HG03565 (cell line): ENCODE measurements around the gene GASK1A.

Experiments used
- ATAC-seq: cut with Tn5 transposase; IDR thresholded peaks from one replicate; pipeline ENCODE4 v1.9.1; 2021; ENCODE audit warnings: mild to moderate bottlenecking, moderate library complexity; ENCODE audit not compliant: unreplicated experiment

Gene GASK1A

DNA sequence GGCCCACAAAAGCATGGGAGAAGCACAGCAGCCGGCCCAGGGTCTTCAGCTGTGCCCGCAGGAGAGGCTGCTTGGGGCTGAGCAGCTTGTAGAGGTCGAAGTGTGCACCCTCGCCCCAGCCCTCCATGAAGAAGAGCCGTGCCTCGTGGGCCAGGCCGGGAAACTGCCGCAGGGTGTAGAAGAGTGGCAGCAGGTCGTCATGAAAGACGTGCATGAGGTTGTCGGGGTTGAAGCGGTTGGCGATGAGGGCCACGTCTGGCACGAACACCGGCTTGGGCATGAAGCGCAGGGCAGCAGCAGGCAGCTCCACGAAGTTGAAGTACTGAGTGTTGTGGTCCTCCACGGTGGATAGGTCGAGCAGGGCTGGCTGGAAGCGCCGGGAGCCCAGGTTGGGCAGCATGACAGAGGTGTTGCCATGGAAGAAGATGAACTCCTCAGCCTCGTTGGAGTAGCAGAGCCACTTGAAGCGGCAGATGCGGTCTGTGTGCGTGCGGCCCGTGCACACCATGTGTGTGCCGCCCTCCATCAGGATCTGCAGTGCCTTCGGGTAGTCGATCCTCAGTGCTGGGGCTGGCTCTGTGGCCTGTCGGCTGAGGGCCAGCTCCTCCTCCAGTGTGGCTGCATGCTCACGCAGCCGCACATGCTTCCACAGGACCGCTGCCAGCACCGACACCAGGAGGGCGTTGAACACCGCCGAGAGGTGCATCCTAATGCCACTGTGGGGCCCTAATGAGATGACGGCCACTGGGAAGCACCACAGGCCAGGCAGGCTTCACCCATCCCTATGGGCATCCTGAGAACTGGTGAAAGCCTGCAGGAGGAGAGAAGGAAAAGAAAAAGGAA lies 101.8 kb downstream of the GASK1A start:
- ATAC-seq = no peak

- no peak for ATAC-seq
Measured at GRCh38 chr3:43081796-43082195, 102.7 kb downstream of the GASK1A start.

DNA sequence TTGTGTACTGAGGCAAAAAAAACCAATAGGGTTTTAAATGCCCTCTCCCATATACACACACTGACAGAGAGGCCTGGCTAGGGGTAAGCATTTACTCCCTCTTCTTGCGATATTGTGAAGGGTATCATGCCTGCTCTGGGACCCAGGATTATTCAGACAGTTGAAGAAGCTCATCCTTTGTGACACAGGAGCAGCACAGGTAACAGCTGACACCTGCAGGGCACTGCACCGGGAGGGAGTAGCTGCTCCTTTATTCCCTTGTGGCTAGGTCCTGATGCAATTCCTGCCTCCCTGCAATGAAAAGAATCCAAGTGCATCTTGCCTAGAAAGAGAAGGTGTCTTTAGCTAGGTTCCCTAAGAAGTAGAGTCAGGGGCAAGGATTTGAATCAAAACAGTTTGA lies 103.3 kb downstream of the GASK1A start:
- no peak for ATAC-seq

DNA sequence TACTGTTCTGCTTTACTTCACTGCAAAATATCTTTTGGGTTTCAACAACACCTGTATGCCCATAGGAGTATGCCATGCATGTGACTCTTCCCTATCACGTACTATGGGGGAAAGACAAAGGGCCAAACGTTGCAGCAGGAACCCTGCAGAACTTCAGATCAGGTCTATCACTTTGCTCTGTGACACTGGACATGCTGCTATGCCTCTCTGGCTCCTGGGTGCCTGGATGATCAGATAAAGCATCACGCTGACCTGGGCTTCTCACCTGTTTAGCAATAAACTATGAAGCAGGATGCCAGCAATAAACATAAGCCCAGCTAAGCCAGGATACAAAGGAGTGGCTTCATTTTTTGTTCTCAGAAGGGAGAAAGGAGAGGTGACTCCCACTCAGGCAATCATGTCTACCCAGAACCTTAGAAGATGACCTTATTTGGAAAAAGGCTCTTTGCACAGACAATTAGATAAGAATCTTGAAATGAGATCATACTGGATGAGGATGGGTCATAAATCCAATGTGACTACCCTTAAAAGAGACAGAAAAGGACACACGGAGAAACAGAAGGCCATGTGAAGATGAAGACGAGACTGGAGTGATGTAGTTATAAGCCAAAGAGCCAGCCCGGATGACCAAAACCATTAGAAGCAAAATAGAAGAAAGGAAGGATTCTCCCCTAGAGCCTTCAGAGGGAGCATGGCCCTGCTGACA lies 107.5 kb downstream of the GASK1A start:
- no peak for ATAC-seq

GRCh38 chr3:43087249-43087776 lies 108.2 kb downstream of the GASK1A start:
- no peak for ATAC-seq

DNA sequence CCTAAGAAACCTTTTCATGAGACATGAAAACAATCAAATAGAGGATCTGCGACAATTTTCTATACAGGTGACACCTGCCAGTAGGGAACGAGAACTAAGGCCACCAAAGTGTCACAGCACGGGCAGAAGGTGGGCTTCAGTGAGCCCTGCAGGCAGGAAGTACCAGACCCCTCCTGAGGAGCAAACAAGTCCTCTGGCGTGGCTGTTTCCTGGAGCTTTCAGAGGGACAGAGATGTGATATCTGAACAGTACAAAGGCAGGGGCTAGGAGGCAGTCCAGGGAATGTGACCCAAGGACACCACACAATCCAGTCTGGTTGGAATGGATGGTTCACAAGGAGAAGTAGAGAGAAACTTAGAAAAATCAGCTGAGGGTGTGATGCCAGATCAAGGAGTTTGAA lies 110.0 kb downstream of the GASK1A start:
- no peak for ATAC-seq

GRCh38 chr3:43090238-43090637 lies 111.1 kb downstream of the GASK1A start:
- no peak for ATAC-seq

GRCh38 chr3:43091481-43091880 lies 112.4 kb downstream of the GASK1A start:
- ATAC-seq = no peak

DNA sequence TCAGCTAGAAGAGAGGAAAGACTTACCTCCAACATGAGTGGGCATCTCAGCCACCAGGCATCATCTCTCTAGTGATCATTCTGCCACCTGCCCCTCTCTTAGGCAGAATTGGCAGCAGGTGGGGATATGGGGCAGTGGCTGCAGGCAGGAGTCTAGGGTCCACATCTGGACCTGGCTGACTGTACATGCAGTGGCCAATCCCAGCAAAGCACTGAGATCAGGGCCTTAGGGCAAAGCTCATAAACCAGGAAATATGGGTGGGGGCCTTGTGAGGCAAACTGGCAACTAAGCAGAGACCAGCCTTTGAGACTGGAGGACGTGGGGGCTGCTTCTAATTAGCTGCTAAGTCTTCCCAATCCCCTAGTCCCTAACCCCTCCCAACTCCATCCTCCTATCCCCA lies 113.9 kb downstream of the GASK1A start:
- ATAC-seq = no peak

GRCh38 chr3:43093974-43094373 lies 114.9 kb downstream of the GASK1A start:
- no peak for ATAC-seq

GRCh38 chr3:43094381-43094780 lies 115.3 kb downstream of the GASK1A start:
- no peak for ATAC-seq

- ATAC-seq = no peak
Measured at GRCh38 chr3:43094851-43095250, 115.7 kb downstream of the GASK1A start.

DNA sequence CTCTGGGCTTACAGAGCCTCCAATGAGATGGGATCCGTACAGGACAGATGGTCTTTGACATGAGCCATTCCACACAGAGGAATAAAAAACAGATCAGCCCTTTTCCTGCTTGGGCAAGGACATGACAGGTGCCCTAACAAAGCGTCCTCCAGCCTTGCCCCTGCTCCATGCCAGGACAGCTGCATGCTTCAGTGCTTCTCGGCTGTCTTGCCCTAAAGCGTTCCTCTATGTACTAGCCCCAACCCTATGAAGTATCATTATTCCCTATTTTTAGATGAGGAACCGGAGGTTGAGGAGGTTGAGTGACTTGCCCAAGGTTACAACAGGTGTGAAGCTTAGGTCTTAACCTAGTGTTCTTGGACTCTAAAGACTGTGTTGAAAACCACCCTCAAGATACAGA lies 116.3 kb downstream of the GASK1A start:
- ATAC-seq = no peak

GRCh38 chr3:43096761-43097160 lies 117.7 kb downstream of the GASK1A start:
- ATAC-seq = no peak

DNA sequence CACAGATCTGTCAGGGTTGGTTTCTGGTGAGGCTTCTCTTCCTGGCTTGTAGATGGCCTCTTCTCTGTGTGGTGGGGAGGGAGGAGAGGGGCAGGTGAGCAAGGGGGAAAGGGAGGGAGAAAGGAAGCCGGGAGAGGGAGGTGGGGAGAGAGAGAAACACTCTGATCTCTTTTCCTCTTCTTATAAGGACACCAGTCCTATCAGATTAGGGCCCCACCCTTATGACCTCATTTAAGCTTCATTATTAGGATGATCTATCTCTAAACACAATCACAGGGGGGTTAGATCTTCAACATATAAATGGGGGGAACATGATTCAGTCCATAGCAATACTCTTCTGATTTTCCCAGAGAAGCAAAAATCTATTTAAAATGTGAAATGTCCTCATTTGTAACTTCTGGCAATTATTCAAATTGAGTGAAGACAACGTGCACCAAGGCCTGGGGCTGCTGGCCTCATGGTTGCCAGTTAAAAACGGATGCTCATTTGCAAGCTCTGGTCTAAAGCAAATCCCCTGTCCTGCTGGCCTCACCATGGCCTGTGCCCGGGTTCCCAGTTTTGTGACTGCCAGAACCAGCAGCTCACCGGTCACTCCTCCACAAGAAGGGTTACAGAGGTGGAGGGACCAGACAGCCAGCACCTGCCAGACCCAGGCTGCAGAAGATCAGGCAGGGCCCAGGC lies 118.4 kb downstream of the GASK1A start:
- no peak for ATAC-seq

DNA sequence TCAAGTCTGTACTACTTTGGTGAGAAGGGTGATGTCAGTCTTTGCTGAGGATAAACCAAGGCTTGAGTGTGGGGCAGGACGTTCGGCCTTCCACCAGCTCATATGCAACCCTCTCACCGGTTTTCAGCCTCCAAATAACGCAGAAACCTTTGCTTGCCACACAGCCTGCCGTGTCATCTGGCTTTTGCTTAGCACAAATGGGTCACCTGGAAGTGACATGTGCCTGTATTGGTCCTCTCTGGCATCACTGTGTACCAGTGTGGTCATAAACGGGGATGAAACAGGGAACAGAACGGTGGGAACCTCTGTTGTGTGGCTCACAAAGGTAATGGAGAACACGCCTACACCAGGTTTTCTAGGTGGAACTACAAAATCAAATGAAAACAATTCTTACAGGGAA lies 119.7 kb downstream of the GASK1A start:
- no peak for ATAC-seq

DNA sequence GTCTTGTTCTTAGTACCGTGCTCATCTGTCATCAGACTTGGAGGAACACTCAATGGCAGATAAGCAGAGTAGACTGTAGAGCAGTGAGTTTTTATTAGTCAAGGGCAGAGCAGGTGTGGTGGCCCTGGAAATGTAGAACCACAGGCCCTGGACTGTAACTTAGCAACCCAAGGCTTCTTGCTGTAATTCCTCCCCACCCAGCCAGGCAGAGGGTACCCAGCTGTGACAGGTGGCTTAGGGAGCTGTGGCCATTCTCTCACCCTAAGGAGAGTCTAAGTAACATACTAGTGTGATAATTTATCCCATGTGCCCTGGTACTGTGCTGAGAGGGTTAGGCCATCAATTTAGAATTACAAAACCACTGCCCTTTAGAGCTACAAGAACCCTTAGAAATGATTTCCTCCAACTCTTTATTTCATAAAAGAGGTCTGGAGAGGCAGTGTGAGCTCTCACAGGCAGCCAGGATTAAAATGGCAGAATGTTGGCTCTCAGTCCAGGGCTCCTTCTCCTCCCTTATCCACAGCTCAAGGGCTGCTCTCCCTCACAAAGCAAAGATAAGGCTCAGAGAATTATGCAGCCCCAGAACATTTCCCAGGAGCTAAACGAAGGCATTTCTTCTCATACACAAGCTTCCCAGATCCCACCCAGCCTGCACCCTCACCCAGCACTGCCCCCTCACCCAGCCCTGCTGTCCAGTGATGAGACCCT lies 123.8 kb downstream of the GASK1A start:
- no peak for ATAC-seq

- ATAC-seq = no peak
Measured at GRCh38 chr3:43104039-43104438, 124.9 kb downstream of the GASK1A start.

DNA sequence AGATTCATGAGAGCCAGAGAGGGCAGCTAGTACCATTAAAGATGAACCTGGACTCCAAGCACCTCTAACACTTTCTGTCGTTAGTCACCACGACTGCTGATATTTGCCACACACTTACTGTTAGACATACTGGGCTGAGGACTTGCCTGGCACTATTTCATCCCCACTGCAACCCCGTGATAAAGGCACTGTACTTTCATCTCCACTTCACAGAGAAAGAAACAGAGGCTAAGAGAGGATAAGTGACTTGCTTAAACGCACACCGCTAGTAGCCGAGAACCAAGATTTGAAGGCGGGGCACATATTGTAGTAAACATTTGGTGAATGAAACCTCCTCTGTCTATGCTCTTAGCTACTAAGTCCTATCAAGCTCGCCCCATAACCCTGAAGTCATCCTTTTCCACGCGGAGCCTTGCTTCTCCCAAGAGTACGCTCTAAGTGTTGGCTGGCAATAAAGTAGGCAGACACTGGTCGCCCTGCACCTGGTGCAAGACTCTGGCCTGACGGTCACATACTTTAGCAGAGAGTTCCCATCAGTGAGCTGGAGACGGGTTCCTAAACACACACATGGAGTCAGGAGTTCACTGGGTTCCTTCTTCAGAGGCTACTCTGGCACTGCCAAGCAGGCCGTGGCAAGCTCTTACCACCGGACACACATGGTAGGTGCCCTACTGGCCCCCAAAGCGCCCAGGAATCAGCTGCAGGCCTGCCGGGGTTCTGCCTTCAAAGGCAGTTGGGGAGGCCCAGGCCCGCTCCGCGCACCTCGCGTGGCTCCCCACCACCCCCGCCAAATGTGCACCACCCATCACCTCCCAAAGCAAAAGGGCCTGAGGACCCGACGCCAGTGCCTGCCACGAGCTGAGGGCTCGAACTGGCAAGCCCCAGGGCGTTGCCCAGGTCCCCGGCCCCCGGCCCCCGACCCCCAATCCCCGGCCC lies 125.8 kb downstream of the GASK1A start:
- ATAC-seq = no peak
